ENCODE results near the gene ARL6IP5.
A peak's percentile ranks its signal among the peaks of the same experiment; 100 is the strongest.

ARL6IP5 gene

DNA sequence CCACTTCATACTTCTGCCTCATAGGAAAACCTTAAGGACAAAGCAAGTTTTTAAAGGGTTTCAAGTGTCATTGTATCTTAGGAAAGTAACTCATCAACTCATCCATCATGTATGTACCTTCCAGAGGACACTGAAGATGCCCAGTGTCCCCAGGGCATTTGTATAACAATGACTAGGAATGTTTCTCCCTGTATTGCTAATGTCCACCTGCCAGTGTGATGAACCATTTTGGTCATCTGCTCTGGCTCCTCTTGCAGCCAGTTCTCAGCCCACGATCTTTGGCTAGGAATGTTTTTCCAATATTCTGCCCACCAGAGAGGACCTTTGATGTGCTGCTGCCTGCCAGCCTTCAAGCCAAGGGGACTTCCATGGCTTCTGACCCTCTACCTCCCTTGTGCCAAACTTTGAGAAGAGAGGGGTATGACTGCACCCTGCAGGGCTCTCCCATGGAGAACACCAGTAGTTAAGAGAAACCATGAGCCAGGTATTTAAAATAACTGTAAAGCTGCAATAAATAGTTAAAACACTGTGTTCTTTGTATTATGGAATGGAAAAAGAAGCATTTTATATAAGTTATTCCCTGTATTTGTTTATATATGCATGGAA, 26.3 kb downstream of the ARL6IP5 start:
- no peak for DNase-seq
- H2AFZ ChIP-seq (ENCODE audit: low read depth, low read length): no peak overlapping the region
- H2BK15ac ChIP-seq (ENCODE audit: low read depth, poor library complexity, severe bottlenecking): no peak overlapping the region
- H3K4ac ChIP-seq (ENCODE audit: low read depth in 1 of 2, low read length in 2 of 2): no peak overlapping the region
- H3K27me3 ChIP-seq (ENCODE audit: control insufficient read depth in 1 of 2, insufficient read depth in 1 of 2, low read length in 2 of 2): no peaks in the 10 kb centered on the region
- H3K79me1 ChIP-seq (replicated peaks; ENCODE audit: low read length, poor library complexity, severe bottlenecking): no peaks in the 10 kb centered on the region
- no peaks in the 10 kb centered on the region for H3K9me3 ChIP-seq (ENCODE audit: control insufficient read depth, low read length)
- no peak overlapping the region for H4K8ac ChIP-seq (ENCODE audit: low read length)
- H2AK5ac ChIP-seq (ENCODE audit: low read length, severe bottlenecking): no peak overlapping the region
- no peaks in the 10 kb centered on the region for H3K4me1 ChIP-seq (ENCODE audit: control insufficient read depth, insufficient read depth, low read depth, low read length)
- no peak overlapping the region for H3K18ac ChIP-seq (ENCODE audit: low read depth in 1 of 2, low read length in 2 of 2)
- H3K4me3 ChIP-seq (ENCODE audit: insufficient read depth in 1 of 2, low read depth in 1 of 2, low read length in 2 of 2): no peak overlapping the region
- no peak overlapping the region for H4K91ac ChIP-seq (ENCODE audit: low read length)
- no peak overlapping the region for H3K9ac ChIP-seq (ENCODE audit: low read length)
- no peak overlapping the region for H2BK12ac ChIP-seq (ENCODE audit: low read length in 2 of 2)
- H3K27ac ChIP-seq (ENCODE audit: low read length, poor library complexity, severe bottlenecking): no peak overlapping the region
- WGBS: 67% methylated on average over 1 of the region's 1 CpG
- H3K4me2 ChIP-seq (ENCODE audit: low read length, poor library complexity, severe bottlenecking): no peak overlapping the region
- no peak overlapping the region for H2BK120ac ChIP-seq (ENCODE audit: low read depth, low read length)
- H3K14ac ChIP-seq (ENCODE audit: low read length in 2 of 2): no peak overlapping the region
- H2BK5ac ChIP-seq (ENCODE audit: low read depth, low read length, poor library complexity, severe bottlenecking): no peak overlapping the region
- no peak overlapping the region for H3K23ac ChIP-seq (ENCODE audit: low read length in 2 of 2)
- peaks cover 0 to 4% of the 10 kb centered on the region in 2 experiments for H3K36me3 ChIP-seq (ENCODE audit: control insufficient read depth in 1 of 2, insufficient read depth in 2 of 2, low read depth in 1 of 2, low read length in 2 of 2)

DNA sequence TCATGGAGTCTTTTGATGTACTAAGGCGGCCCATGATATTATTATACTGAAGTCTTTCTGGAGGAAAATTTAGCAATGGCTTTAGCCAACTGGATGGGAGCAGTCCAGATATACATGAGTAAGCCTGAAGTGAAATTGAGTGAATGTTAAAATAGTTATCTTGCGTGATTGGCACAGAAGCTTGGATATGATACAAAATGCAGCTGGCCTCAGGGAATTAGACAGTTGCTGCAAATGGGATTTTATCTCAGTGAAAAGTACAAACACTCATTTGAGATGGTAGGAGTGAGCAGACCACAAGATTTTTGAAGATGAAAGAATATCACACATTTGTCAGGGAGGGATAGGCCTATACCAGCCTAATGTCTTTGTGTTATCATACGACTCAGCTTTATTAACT, 28.8 kb downstream of the ARL6IP5 start:
- Histone ChIP-seq H3K79me1 (replicated peaks; ENCODE audit: low read length, poor library complexity, severe bottlenecking) (no peaks in the 10 kb centered on the region), H3K23ac (ENCODE audit: low read length in 2 of 2) (no peak overlapping the region), H3K4ac (ENCODE audit: low read depth in 1 of 2, low read length in 2 of 2) (no peak overlapping the region), H3K14ac (ENCODE audit: low read length in 2 of 2) (no peak overlapping the region), H4K8ac (ENCODE audit: low read length) (no peak overlapping the region), H3K4me2 (ENCODE audit: low read length, poor library complexity, severe bottlenecking) (no peak overlapping the region), H3K27me3 (ENCODE audit: control insufficient read depth in 1 of 2, insufficient read depth in 1 of 2, low read length in 2 of 2) (no peaks in the 10 kb centered on the region), H3K4me1 (ENCODE audit: control insufficient read depth, insufficient read depth, low read depth, low read length) (no peaks in the 10 kb centered on the region), H3K9me3 (ENCODE audit: control insufficient read depth, low read length) (no peaks in the 10 kb centered on the region), H3K4me3 (ENCODE audit: insufficient read depth in 1 of 2, low read depth in 1 of 2, low read length in 2 of 2) (no peak overlapping the region), H2BK120ac (ENCODE audit: low read depth, low read length) (no peak overlapping the region), H2AFZ (ENCODE audit: low read depth, low read length) (no peak overlapping the region), H3K36me3 (ENCODE audit: control insufficient read depth in 1 of 2, insufficient read depth in 2 of 2, low read depth in 1 of 2, low read length in 2 of 2) (no peaks in the 10 kb centered on the region), H2BK12ac (ENCODE audit: low read length in 2 of 2) (no peak overlapping the region), H3K27ac (ENCODE audit: low read length, poor library complexity, severe bottlenecking) (no peak overlapping the region), H2BK5ac (ENCODE audit: low read depth, low read length, poor library complexity, severe bottlenecking) (no peak overlapping the region), H3K18ac (ENCODE audit: low read depth in 1 of 2, low read length in 2 of 2) (no peak overlapping the region), H2BK15ac (ENCODE audit: low read depth, poor library complexity, severe bottlenecking) (no peak overlapping the region), H3K9ac (ENCODE audit: low read length) (peak overlapping the region; percentile 13), H4K91ac (ENCODE audit: low read length) (no peak overlapping the region), H2AK5ac (ENCODE audit: low read length, severe bottlenecking) (no peak overlapping the region)
- WGBS: 97% methylated on average over 2 of the region's 3 CpGs
- DNase-seq: no peak

- Histone ChIP-seq H3K18ac (ENCODE audit: low read depth in 1 of 2, low read length in 2 of 2) (no peak overlapping the region), H3K14ac (ENCODE audit: low read length in 2 of 2) (no peak overlapping the region), H2AFZ (ENCODE audit: low read depth, low read length) (no peak overlapping the region), H3K9me3 (ENCODE audit: control insufficient read depth, low read length) (no peaks in the 10 kb centered on the region), H4K91ac (ENCODE audit: low read length) (no peak overlapping the region), H2BK5ac (ENCODE audit: low read depth, low read length, poor library complexity, severe bottlenecking) (no peak overlapping the region), H2BK120ac (ENCODE audit: low read depth, low read length) (no peak overlapping the region), H3K27ac (ENCODE audit: low read length, poor library complexity, severe bottlenecking) (no peak overlapping the region), H2AK5ac (ENCODE audit: low read length, severe bottlenecking) (no peak overlapping the region), H3K23ac (ENCODE audit: low read length in 2 of 2) (no peak overlapping the region), H3K27me3 (ENCODE audit: control insufficient read depth in 1 of 2, insufficient read depth in 1 of 2, low read length in 2 of 2) (no peaks in the 10 kb centered on the region), H3K4me2 (ENCODE audit: low read length, poor library complexity, severe bottlenecking) (no peak overlapping the region), H3K4ac (ENCODE audit: low read depth in 1 of 2, low read length in 2 of 2) (no peak overlapping the region), H2BK15ac (ENCODE audit: low read depth, poor library complexity, severe bottlenecking) (no peak overlapping the region), H3K4me3 (ENCODE audit: insufficient read depth in 1 of 2, low read depth in 1 of 2, low read length in 2 of 2) (no peak overlapping the region), H4K8ac (ENCODE audit: low read length) (no peak overlapping the region), H3K79me1 (replicated peaks; ENCODE audit: low read length, poor library complexity, severe bottlenecking) (no peaks in the 10 kb centered on the region), H3K9ac (ENCODE audit: low read length) (peak overlapping the region; percentile 45), H2BK12ac (ENCODE audit: low read length in 2 of 2) (no peak overlapping the region), H3K4me1 (ENCODE audit: control insufficient read depth, insufficient read depth, low read depth, low read length) (no peaks in the 10 kb centered on the region), H3K36me3 (ENCODE audit: control insufficient read depth in 1 of 2, insufficient read depth in 2 of 2, low read depth in 1 of 2, low read length in 2 of 2) (no peaks in the 10 kb centered on the region)
- DNase-seq: peak; percentile 13
- no CpG with 5 or more reads among the region's 2 CpGs for WGBS
These were observed 31.0 kb downstream of the ARL6IP5 start for GRCh38 chr3:69115731-69116130.

DNA sequence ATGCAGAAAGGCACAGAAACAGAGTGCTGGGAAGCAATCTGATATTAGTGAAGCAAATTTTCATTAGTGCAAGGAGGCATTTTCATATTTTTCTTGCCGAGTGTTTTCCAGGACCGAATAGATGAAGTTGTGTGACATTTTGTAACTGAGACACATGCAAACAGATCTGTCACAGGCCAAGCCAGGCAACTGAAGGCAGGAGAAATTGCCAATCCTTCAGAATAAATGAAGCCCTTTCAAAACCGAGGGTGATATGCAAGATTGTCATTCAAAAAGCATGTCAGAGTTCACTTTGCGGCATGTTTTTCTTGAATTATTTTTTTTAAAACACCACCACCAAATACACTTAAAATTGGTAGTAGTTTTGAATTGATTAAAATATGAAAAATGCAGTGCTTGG, 31.4 kb downstream of the ARL6IP5 start:
- 97% methylated on average over 3 of the region's 4 CpGs for WGBS
- no peaks in the 10 kb centered on the region for H3K9me3 ChIP-seq (ENCODE audit: control insufficient read depth, low read length)

More for the DNA sequence above, 31.4 kb downstream of the ARL6IP5 start:
- Histone ChIP-seq H3K4me2 (ENCODE audit: low read length, poor library complexity, severe bottlenecking) (no peak overlapping the region), H3K4me3 (ENCODE audit: insufficient read depth in 1 of 2, low read depth in 1 of 2, low read length in 2 of 2) (no peak overlapping the region), H2BK12ac (ENCODE audit: low read length in 2 of 2) (no peak overlapping the region), H3K27ac (ENCODE audit: low read length, poor library complexity, severe bottlenecking) (no peak overlapping the region), H3K4ac (ENCODE audit: low read depth in 1 of 2, low read length in 2 of 2) (no peak overlapping the region), H3K27me3 (ENCODE audit: control insufficient read depth in 1 of 2, insufficient read depth in 1 of 2, low read length in 2 of 2) (no peaks in the 10 kb centered on the region), H2BK120ac (ENCODE audit: low read depth, low read length) (no peak overlapping the region), H3K79me1 (replicated peaks; ENCODE audit: low read length, poor library complexity, severe bottlenecking) (no peaks in the 10 kb centered on the region), H2BK15ac (ENCODE audit: low read depth, poor library complexity, severe bottlenecking) (no peak overlapping the region), H3K4me1 (ENCODE audit: control insufficient read depth, insufficient read depth, low read depth, low read length) (no peaks in the 10 kb centered on the region), H2AK5ac (ENCODE audit: low read length, severe bottlenecking) (no peak overlapping the region), H3K36me3 (ENCODE audit: control insufficient read depth in 1 of 2, insufficient read depth in 2 of 2, low read depth in 1 of 2, low read length in 2 of 2) (no peaks in the 10 kb centered on the region), H3K18ac (ENCODE audit: low read depth in 1 of 2, low read length in 2 of 2) (no peak overlapping the region), H2AFZ (ENCODE audit: low read depth, low read length) (no peak overlapping the region), H2BK5ac (ENCODE audit: low read depth, low read length, poor library complexity, severe bottlenecking) (no peak overlapping the region), H3K14ac (ENCODE audit: low read length in 2 of 2) (no peak overlapping the region), H3K23ac (ENCODE audit: low read length in 2 of 2) (no peak overlapping the region), H3K9ac (ENCODE audit: low read length) (peak overlapping the region; percentile 45), H4K8ac (ENCODE audit: low read length) (no peak overlapping the region), H4K91ac (ENCODE audit: low read length) (no peak overlapping the region)
- no peak for DNase-seq
